Muscle layer of colon (tissue), 2 donors: Measurements from ENCODE around the gene SOCS7.

Source experiments
- H3K27ac ChIP-seq: one replicate; pipeline ENCODE4 v1.7.0; 2013; ENCODE audit warnings: low read depth, mild to moderate bottlenecking, low read length, moderate library complexity
- H3K27me3 ChIP-seq, 2 donors: one replicate each; pipeline ENCODE4 v1.7.0; 2013; ENCODE audit warnings: low read length in 2 of 2, mild to moderate bottlenecking in 2 of 2; ENCODE audit not compliant: insufficient read depth in 2 of 2, control insufficient read depth in 1 of 2
- H3K36me3 ChIP-seq: one replicate; pipeline ENCODE4 v1.7.0; 2013; ENCODE audit warnings: mild to moderate bottlenecking, low read length; ENCODE audit not compliant: insufficient read depth
- H3K4me1 ChIP-seq: one replicate; pipeline ENCODE4 v1.7.0; 2013; ENCODE audit warnings: mild to moderate bottlenecking, low read length; ENCODE audit not compliant: insufficient read depth
- H3K4me3 ChIP-seq, 2 donors: one replicate each; pipeline ENCODE4 v1.7.0; 2013; ENCODE audit warnings: low read length in 2 of 2, low read depth in 1 of 2, mild to moderate bottlenecking in 1 of 2, moderate library complexity in 1 of 2
- H3K9ac ChIP-seq: one replicate; pipeline ENCODE4 v1.7.0; 2013; ENCODE audit warnings: low read length
- H3K9me3 ChIP-seq: one replicate; pipeline ENCODE4 v1.7.0; 2013; ENCODE audit warnings: mild to moderate bottlenecking, low read length
- donor health status: abdominal sarcoma.
- donor health status: Adenocarcinoma of cecum.

Gene SOCS7

GRCh38 chr17:38328620-38329019, 23.0 kb upstream of the SOCS7 start:
- no peaks in the 10 kb centered on the region for H3K36me3 ChIP-seq
- H3K4me3 ChIP-seq, result no peak overlapping the region
- peaks cover 0 to 21% of the 10 kb centered on the region in 2 donors for H3K27me3 ChIP-seq
- no peaks in the 10 kb centered on the region for H3K9me3 ChIP-seq
- no peak overlapping the region for H3K27ac ChIP-seq
- no peaks in the 10 kb centered on the region for H3K4me1 ChIP-seq
- H3K9ac ChIP-seq, result no peak overlapping the region

GRCh38 chr17:38329284-38329683, 22.4 kb upstream of the SOCS7 start:
- H3K9me3 ChIP-seq, result no peaks in the 10 kb centered on the region
- H3K36me3 ChIP-seq, result no peaks in the 10 kb centered on the region
- H3K27me3 ChIP-seq, result peaks cover 6 to 27% of the 10 kb centered on the region in 2 donors
- no peak overlapping the region for H3K4me3 ChIP-seq
- no peak overlapping the region for H3K9ac ChIP-seq
- no peak overlapping the region for H3K27ac ChIP-seq
- H3K4me1 ChIP-seq, result no peaks in the 10 kb centered on the region

GRCh38 chr17:38329808-38330730, 21.6 kb upstream of the SOCS7 start:
- H3K27me3 ChIP-seq, result peaks cover 7 to 33% of the 10 kb centered on the region in 2 donors
- no peak overlapping the region for H3K27ac ChIP-seq
- no peaks in the 10 kb centered on the region for H3K36me3 ChIP-seq
- no peaks in the 10 kb centered on the region for H3K4me1 ChIP-seq
- H3K9ac ChIP-seq, result no peak overlapping the region
- H3K9me3 ChIP-seq, result no peaks in the 10 kb centered on the region
- no peak overlapping the region for H3K4me3 ChIP-seq

GRCh38 chr17:38330941-38331411, 20.7 kb upstream of the SOCS7 start:
- Histone ChIP-seq H3K4me1 (no peaks in the 10 kb centered on the region), H3K9ac (no peak overlapping the region), H3K36me3 (no peaks in the 10 kb centered on the region), H3K9me3 (no peaks in the 10 kb centered on the region), H3K27me3 (peaks cover 7 to 33% of the 10 kb centered on the region in 2 donors), H3K27ac (no peak overlapping the region), H3K4me3 (no peak overlapping the region)

GRCh38 chr17:38332735-38333134, 18.9 kb upstream of the SOCS7 start:
- Histone ChIP-seq H3K9me3 (no peaks in the 10 kb centered on the region), H3K4me3 (no peak overlapping the region)

GRCh38 chr17:38333635-38334295, 17.9 kb upstream of the SOCS7 start:
- peaks cover 7 to 33% of the 10 kb centered on the region in 2 donors for H3K27me3 ChIP-seq
- no peak overlapping the region for H3K4me3 ChIP-seq
- H3K4me1 ChIP-seq, result no peaks in the 10 kb centered on the region
- H3K9me3 ChIP-seq, result no peaks in the 10 kb centered on the region
- no peaks in the 10 kb centered on the region for H3K36me3 ChIP-seq
- H3K9ac ChIP-seq, result no peak overlapping the region
- H3K27ac ChIP-seq, result no peak overlapping the region

More at GRCh38 chr17:38332735-38333134, 18.9 kb upstream of the SOCS7 start:
- Histone ChIP-seq H3K27ac (no peak overlapping the region), H3K4me1 (no peaks in the 10 kb centered on the region), H3K36me3 (no peaks in the 10 kb centered on the region), H3K9ac (no peak overlapping the region), H3K27me3 (peaks cover 7 to 33% of the 10 kb centered on the region in 2 donors)

GRCh38 chr17:38334480-38335364, 16.9 kb upstream of the SOCS7 start:
- no peak overlapping the region for H3K9ac ChIP-seq
- no peaks in the 10 kb centered on the region for H3K36me3 ChIP-seq
- peaks cover 7 to 33% of the 10 kb centered on the region in 2 donors for H3K27me3 ChIP-seq
- H3K4me1 ChIP-seq, result no peaks in the 10 kb centered on the region
- no peak overlapping the region for H3K27ac ChIP-seq
- H3K4me3 ChIP-seq, result no peak overlapping the region
- no peaks in the 10 kb centered on the region for H3K9me3 ChIP-seq

- no peak overlapping the region for H3K4me3 ChIP-seq
- H3K9ac ChIP-seq, result no peak overlapping the region
- no peaks in the 10 kb centered on the region for H3K36me3 ChIP-seq
These were observed 14.8 kb upstream of the SOCS7 start for GRCh38 chr17:38336838-38337237.

GRCh38 chr17:38338053-38338452, 13.6 kb upstream of the SOCS7 start:
- Histone ChIP-seq H3K27ac (no peak overlapping the region), H3K27me3 (peaks cover 7 to 15% of the 10 kb centered on the region in 2 donors)

More at GRCh38 chr17:38336838-38337237, 14.8 kb upstream of the SOCS7 start:
- Histone ChIP-seq H3K27me3 (peaks cover 7 to 18% of the 10 kb centered on the region in 2 donors), H3K27ac (no peak overlapping the region), H3K9me3 (no peaks in the 10 kb centered on the region), H3K4me1 (peaks cover 6% of the 10 kb centered on the region)

GRCh38 chr17:38338535-38338934, 13.1 kb upstream of the SOCS7 start:
- H3K4me1 ChIP-seq, result peaks cover 6% of the 10 kb centered on the region
- no peak overlapping the region for H3K27ac ChIP-seq
- no peak overlapping the region for H3K9ac ChIP-seq
- H3K27me3 ChIP-seq, result peaks cover 7 to 12% of the 10 kb centered on the region in 2 donors
- H3K9me3 ChIP-seq, result no peaks in the 10 kb centered on the region
- no peak overlapping the region for H3K4me3 ChIP-seq
- H3K36me3 ChIP-seq, result no peaks in the 10 kb centered on the region

More at GRCh38 chr17:38338053-38338452, 13.6 kb upstream of the SOCS7 start:
- H3K9ac ChIP-seq, result no peak overlapping the region
- peaks cover 6% of the 10 kb centered on the region for H3K4me1 ChIP-seq
- H3K9me3 ChIP-seq, result no peaks in the 10 kb centered on the region
- H3K36me3 ChIP-seq, result no peaks in the 10 kb centered on the region
- no peak overlapping the region for H3K4me3 ChIP-seq

GRCh38 chr17:38339891-38340290, 11.8 kb upstream of the SOCS7 start:
- no peak overlapping the region for H3K4me3 ChIP-seq
- no peak overlapping the region for H3K9ac ChIP-seq
- no peaks in the 10 kb centered on the region for H3K27me3 ChIP-seq
- H3K27ac ChIP-seq, result no peak overlapping the region
- H3K4me1 ChIP-seq, result peaks cover 6% of the 10 kb centered on the region
- no peaks in the 10 kb centered on the region for H3K9me3 ChIP-seq
- no peaks in the 10 kb centered on the region for H3K36me3 ChIP-seq
